GM18505 (cell line): Measurements from ENCODE around the gene EGFR.

Experiments
- ATAC-seq: cut with Tn5 transposase; IDR thresholded peaks from one replicate; pipeline ENCODE4 v1.9.1; 2021; ENCODE audit not compliant: unreplicated experiment
- POLR2A ChIP-seq: IDR thresholded peaks from 4 replicates; pipeline ENCODE4 v1.6.1; 2011; ENCODE audit warnings: borderline replicate concordance; ENCODE audit not compliant: insufficient read depth, insufficient read length; ENCODE audit errors: extremely low read depth

The EGFR gene

GRCh38 chr7:54995166-54995565 lies 23.7 kb upstream of the EGFR start:
- TF ChIP-seq POLR2A = no peak

GRCh38 chr7:54995610-54996363 lies 23.0 kb upstream of the EGFR start:
- no peak for TF ChIP-seq POLR2A
- ATAC-seq = peak; percentile 70

More at GRCh38 chr7:54995166-54995565, 23.7 kb upstream of the EGFR start:
- no peak for ATAC-seq

GRCh38 chr7:54996391-54996790 lies 22.4 kb upstream of the EGFR start:
- TF ChIP-seq POLR2A = no peak
- no peak for ATAC-seq

- ATAC-seq = no peak
- TF ChIP-seq POLR2A = no peak
Observed at GRCh38 chr7:55004579-55004978, 14.2 kb upstream of the EGFR start.

GRCh38 chr7:55005241-55005851 lies 13.5 kb upstream of the EGFR start:
- TF ChIP-seq POLR2A = no peak
- no peak for ATAC-seq

- TF ChIP-seq POLR2A = no peak
- ATAC-seq = no peak
Observed at GRCh38 chr7:55006499-55006898, 12.3 kb upstream of the EGFR start.

- no peak for ATAC-seq
- no peak for TF ChIP-seq POLR2A
Observed at GRCh38 chr7:55013851-55014250, 5.0 kb upstream of the EGFR start.

- TF ChIP-seq POLR2A = no peak
Observed at GRCh38 chr7:55016061-55016745, 2.6 kb upstream of the EGFR start.

GRCh38 chr7:55016746-55017090 lies 2.1 kb upstream of the EGFR start:
- no peak for TF ChIP-seq POLR2A
- ATAC-seq = no peak

More at GRCh38 chr7:55016061-55016745, 2.6 kb upstream of the EGFR start:
- no peak for ATAC-seq

- ATAC-seq = no peak
- TF ChIP-seq POLR2A = no peak
Observed at GRCh38 chr7:55017841-55018240, 976 bp upstream of the EGFR start.

- no peak for ATAC-seq
- TF ChIP-seq POLR2A = no peak
Observed at GRCh38 chr7:55019191-55019690, 424 bp downstream of the EGFR start.

GRCh38 chr7:55019691-55020465 lies 1.1 kb downstream of the EGFR start:
- no peak for ATAC-seq
- TF ChIP-seq POLR2A = no peak

- TF ChIP-seq POLR2A = no peak
- ATAC-seq = no peak
Observed at GRCh38 chr7:55020466-55020871, 1.7 kb downstream of the EGFR start.

GRCh38 chr7:55021053-55021452 lies 2.2 kb downstream of the EGFR start:
- no peak for TF ChIP-seq POLR2A
- ATAC-seq = no peak
